HG03439 (cell line): ENCODE results near the gene ATP11A.

Source experiments
- ATAC-seq: cut with Tn5 transposase; IDR thresholded peaks from one replicate; pipeline ENCODE4 v1.9.1; 2021; ENCODE audit warnings: mild to moderate bottlenecking, moderate library complexity; ENCODE audit not compliant: unreplicated experiment

ATP11A gene

DNA sequence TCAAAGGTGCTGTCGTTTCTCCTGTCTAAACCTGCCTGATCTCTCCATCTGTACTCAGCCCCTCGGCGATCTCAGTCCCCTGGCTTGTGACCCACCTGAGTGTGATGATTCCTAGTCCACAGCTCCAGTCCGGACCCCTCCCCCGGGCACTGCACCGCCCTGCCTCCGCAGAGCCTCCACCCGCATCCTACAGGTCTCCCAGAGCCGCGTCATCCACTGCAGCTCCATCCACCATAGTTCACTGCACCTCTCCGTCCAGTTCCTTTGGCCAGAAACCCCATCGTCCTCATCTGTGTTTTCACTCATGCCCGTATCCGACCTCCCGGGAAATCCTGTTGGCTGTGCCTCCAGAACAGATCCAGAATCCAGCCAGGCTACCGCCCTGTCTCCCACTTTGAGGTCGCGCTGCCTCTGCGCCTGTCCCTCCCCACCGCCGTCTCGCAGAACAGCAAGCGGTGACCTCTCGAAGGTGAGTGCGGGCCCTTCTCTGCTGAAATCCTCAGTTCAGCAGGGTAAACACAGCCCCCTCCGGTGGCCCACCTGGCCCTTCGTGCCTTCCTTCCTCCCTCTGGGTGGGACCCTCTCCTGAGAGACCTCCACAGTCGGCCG, 227.3 kb downstream of the ATP11A start:
- ATAC-seq: no peak

- no peak for ATAC-seq
Observed at GRCh38 chr13:112917737-112918136, 227.9 kb downstream of the ATP11A start.

GRCh38 chr13:112918266-112918665, 228.4 kb downstream of the ATP11A start:
- ATAC-seq: no peak

DNA sequence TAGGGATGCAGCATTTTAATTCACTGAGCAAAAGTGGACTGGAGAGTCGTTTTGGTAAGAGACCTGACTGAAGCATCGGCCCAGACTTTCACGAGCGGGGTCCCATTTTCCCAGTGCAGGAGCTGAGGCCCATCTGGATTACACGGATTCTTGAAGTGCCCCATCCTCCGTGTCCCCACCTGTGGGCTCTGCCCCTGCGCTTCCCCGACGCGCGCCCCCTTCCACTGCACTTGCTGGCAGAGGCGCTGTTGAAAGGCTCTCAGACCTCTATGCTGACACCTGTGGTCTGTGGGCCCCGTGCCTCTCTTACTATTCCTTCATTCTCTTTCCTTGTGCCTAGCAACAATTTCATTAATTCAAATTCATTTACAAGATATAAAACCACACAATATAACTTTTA, 228.9 kb downstream of the ATP11A start:
- ATAC-seq: no peak

DNA sequence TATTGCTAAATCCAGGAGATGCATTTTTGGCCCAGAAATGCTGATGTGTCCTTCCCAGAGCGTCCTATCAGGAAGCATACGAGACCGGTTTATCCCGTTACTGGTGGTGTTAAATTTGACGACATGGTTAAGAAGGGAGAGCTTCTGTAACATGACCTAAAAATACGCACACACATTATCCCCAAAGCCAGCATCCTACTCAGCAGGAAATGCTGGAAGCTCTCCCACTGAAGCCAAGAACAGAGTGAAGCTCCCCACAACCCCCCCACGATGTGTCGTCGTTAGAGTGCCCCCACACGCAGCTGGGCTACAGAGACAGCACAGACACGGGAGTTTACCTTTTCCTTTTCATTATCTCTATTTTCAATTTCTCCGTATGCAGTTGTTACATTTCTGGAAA, 234.1 kb downstream of the ATP11A start:
- ATAC-seq: no peak

DNA sequence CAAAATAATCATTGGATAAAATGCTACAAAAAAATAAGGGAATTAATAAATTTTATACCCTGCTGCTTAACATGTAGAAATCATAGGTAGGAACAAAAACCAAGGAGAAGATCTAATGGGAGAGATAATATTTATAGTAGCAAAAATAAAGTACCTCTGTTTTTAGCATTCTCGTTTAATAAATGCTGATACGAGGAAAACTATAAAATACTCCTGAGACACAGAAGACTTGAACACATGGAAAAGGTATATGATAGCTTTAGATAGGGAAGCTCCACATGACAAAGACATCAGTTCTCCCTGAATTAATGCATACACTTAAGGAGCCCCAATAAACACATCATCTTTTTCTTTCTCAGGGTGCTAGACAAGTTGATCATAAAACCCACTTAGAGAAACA, 234.5 kb downstream of the ATP11A start:
- ATAC-seq: no peak

- no peak for ATAC-seq
Observed at GRCh38 chr13:112926003-112926402, 236.2 kb downstream of the ATP11A start.

DNA sequence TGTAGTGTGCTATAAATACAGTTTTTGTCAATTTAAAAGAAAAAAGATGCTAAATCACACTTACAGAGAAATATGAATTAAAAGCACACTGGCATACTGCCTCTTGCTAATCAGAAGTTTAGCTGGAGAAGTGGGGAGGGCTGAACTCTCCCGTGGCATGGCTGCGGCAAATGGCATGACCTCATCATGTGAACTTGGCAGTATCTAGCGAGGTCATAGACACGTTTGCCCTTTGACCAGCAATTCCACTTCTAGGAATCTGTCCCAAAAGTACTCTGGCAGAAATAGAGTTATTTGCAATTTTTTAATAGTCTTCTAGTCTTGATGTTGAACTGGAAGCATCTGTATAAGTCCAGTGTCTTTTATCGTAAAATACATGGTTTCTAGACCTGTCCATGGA, 237.2 kb downstream of the ATP11A start:
- no peak for ATAC-seq

GRCh38 chr13:112928020-112928971, 238.5 kb downstream of the ATP11A start:
- no peak for ATAC-seq

- ATAC-seq: no peak
Observed at GRCh38 chr13:112928972-112929782, 239.3 kb downstream of the ATP11A start.

- no peak for ATAC-seq
Observed at GRCh38 chr13:112929783-112930055, 239.9 kb downstream of the ATP11A start.

- no peak for ATAC-seq
Observed at GRCh38 chr13:112930192-112930591, 240.4 kb downstream of the ATP11A start.

DNA sequence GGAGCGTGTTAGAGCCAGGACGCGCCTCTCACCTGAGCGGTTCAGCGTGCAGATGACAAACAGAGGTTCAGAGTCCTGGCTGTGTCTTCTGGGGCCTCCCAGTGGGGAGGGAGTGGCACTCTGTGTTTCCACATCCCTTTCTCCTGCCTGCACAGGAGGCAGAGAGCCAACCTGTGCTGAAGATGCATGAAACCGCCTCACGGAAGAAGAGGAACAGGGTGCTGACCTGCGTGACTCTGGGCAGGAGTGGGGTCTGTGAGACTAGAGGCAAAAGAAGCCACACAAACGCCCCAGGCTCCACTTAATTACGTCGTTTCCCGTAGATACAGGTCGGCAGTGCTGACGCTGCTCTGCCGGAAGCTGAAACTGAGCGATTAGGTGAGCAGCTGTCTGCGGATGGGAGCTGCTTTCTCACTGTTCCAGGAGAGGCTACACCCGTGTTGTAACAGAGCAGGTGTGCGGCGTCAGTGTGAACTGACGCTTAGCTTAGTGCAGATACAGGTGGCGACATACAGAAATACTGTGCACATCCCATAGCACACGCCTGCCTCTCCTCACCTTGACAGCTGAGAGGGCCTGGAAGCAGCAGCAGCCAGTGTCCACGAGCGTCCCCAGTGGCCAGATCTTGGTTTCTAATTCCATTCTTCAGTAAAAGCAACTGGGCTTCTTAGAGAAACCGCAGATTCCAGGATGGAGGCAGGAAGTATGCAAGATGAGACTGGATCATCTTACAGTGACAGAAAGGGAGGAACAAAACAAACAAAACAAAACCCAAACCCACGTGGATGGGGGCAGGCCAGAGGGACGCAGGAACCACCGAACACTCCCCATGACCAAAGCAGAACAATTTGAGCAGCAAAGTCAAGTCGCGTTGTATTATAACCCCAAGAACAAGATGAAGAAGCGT, 241.4 kb downstream of the ATP11A start:
- no peak for ATAC-seq

GRCh38 chr13:112932971-112933370, 243.1 kb downstream of the ATP11A start:
- ATAC-seq: no peak

DNA sequence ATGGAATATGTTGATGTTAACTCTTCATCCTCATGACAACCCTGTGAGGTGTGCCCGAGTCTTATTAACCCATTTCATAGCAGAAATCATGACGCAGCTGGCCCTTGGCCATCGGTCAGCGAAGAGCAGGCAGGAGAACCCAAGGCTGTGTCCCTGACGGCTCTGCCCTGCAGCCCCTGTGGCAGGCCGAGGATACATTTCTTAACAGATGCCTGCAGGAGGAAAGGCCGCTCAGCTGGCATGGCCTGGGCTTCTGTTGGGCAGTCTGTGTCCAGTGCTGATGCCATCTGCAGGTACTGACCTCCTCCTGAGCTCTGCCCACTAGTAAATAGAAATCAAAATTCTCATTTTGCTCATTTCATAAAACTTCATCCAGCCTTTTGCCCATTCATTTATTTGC, 243.8 kb downstream of the ATP11A start:
- no peak for ATAC-seq

- ATAC-seq: no peak
Observed at GRCh38 chr13:112934078-112934477, 244.2 kb downstream of the ATP11A start.
